GM19240 (cell line): ENCODE data around the gene TEDC2.
"Not testable (repeated sequence)": the region's sequence is repeated elsewhere in the genome, so short reads cannot be mapped to it uniquely, and the experiment has no call there.

ENCODE experiments used
- DNase-seq: peaks from one replicate; pipeline ENCODE4 v3.0.0; 2011; ENCODE audit warnings: low spot score; ENCODE audit not compliant: insufficient read length

The TEDC2 gene

GRCh38 chr16:2476345-2476720 is 16.4 kb downstream of the TEDC2 start:
- DNase-seq, result no peak

GRCh38 chr16:2476741-2477140 is 16.8 kb downstream of the TEDC2 start:
- no peak for DNase-seq

- no peak for DNase-seq
These were observed 17.4 kb downstream of the TEDC2 start for GRCh38 chr16:2477327-2477726.

GRCh38 chr16:2478279-2478678 is 18.4 kb downstream of the TEDC2 start:
- no peak for DNase-seq

- not testable (repeated sequence) for DNase-seq
These were observed 20.1 kb downstream of the TEDC2 start for GRCh38 chr16:2479996-2480395.

- no peak for DNase-seq
These were observed 21.0 kb downstream of the TEDC2 start for GRCh38 chr16:2480948-2481347.

- DNase-seq, result no peak
These were observed 21.8 kb downstream of the TEDC2 start for GRCh38 chr16:2481676-2482075.

- DNase-seq, result no peak
These were observed 22.3 kb downstream of the TEDC2 start for GRCh38 chr16:2482249-2482648.

- no peak for DNase-seq
These were observed 23.0 kb downstream of the TEDC2 start for GRCh38 chr16:2482708-2483534.

- no peak for DNase-seq
These were observed 24.3 kb downstream of the TEDC2 start for GRCh38 chr16:2483939-2484897.

GRCh38 chr16:2484898-2485508 is 25.1 kb downstream of the TEDC2 start:
- no peak for DNase-seq

- DNase-seq, result no peak
These were observed 26.1 kb downstream of the TEDC2 start for GRCh38 chr16:2485811-2486507.

- peak; percentile 79 for DNase-seq
These were observed 27.0 kb downstream of the TEDC2 start for GRCh38 chr16:2486645-2487516.

- no peak for DNase-seq
These were observed 27.6 kb downstream of the TEDC2 start for GRCh38 chr16:2487517-2487842.

- no peak for DNase-seq
These were observed 28.1 kb downstream of the TEDC2 start for GRCh38 chr16:2487903-2488531.

GRCh38 chr16:2489581-2489980 is 29.7 kb downstream of the TEDC2 start:
- no peak for DNase-seq

GRCh38 chr16:2490190-2491105 is 30.5 kb downstream of the TEDC2 start:
- no peak for DNase-seq

GRCh38 chr16:2492292-2492691 is 32.4 kb downstream of the TEDC2 start:
- no peak for DNase-seq

- DNase-seq, result no peak
These were observed 33.7 kb downstream of the TEDC2 start for GRCh38 chr16:2493605-2494004.
